Measurements from ENCODE around the gene INF2. TPM values are rescaled to one million over a fixed set of nuclear protein-coding genes. Genes with fewer than 3 reads are reported as not detected.
A peak's percentile ranks its signal among the peaks of the same experiment; 100 is the strongest.

Gene INF2
- total RNA-seq, 1 donor from 2014 or later: 7.8 TPM

DNA sequence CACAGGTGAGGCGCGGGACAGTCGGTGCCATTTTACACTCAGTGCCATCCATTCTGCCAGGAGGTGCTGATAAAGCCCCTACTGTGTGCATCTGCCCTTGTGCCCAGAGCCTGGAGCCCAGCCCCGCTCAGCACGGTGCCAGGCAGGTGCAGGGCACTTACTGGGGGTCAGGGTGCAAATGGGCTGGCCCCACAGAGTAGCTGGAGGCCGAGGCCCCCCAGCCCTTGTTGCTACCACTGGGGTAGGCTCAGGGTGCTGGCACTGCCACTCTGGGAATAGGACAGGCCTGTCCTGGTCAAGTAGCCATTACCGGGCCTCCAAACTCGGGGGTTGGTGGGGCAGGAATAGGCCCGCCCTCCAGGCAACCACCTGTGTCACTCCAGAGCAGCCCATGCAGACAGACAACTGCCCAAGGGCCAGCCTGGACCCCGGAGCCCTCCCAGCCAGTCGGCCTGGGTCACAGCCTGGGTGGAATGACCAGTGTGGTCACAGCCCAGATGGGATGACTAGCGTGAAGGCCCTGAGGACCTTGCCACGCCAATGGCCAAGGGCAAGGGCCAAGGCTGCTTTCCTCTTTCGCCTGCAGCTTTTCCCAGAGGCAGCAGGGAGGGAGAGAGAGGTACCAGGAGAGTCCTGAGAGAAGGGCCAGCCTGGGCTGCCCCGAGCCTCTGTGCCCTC is 3.0 kb downstream of the INF2 start:
- Histone ChIP-seq H3K27me3 (no peaks in the 10 kb centered on the region), H3K79me2 (ENCODE audit: low read depth) (peaks cover 26% of the 10 kb centered on the region), H3K9me3 (ENCODE audit: low read depth) (no peaks in the 10 kb centered on the region), H3K4me2 (no peak overlapping the region), H3K9ac (no peak overlapping the region), H4K20me1 (ENCODE audit: low read depth) (peaks cover 29% of the 10 kb centered on the region), H2AFZ (replicated peaks) (no peak overlapping the region), H3F3A (ENCODE audit: low read depth) (peaks cover 19% of the 10 kb centered on the region), H3K4me1 (peaks cover 47% of the 10 kb centered on the region), H3K4me3 (no peak overlapping the region), H3K36me3 (no peaks in the 10 kb centered on the region), H3K27ac (no peak overlapping the region)
- peaks cover 4% of the 10 kb centered on the region for H3K27me3 Mint-ChIP-seq (ENCODE audit: insufficient read depth, low read depth)
- H3K36me3 Mint-ChIP-seq: no peaks in the 10 kb centered on the region
- no peak for TF ChIP-seq EZH2phosphoT487 (IDR thresholded peaks at IDR 0.05)
- TF ChIP-seq CTCF (IDR thresholded peaks at IDR 0.05): no peak
- TF ChIP-seq EZH2 (IDR thresholded peaks at IDR 0.05): no peak
- no peaks in the 10 kb centered on the region for H3K9me3 Mint-ChIP-seq
- H3K27ac Mint-ChIP-seq: peak overlapping the region; percentile 37
- DNase-seq (ENCODE audit: low spot score): no peak
- H3K4me3 Mint-ChIP-seq: no peak overlapping the region
- peaks cover 15% of the 10 kb centered on the region for H3K4me1 Mint-ChIP-seq

GRCh38 chr14:104692939-104693315 is 3.5 kb downstream of the INF2 start:
- Histone ChIP-seq H3K36me3 (no peaks in the 10 kb centered on the region), H3K9me3 (ENCODE audit: low read depth) (no peaks in the 10 kb centered on the region), H3K9ac (no peak overlapping the region), H3K4me2 (no peak overlapping the region), H3K27ac (no peak overlapping the region), H2AFZ (replicated peaks) (no peak overlapping the region), H3F3A (ENCODE audit: low read depth) (peaks cover 14% of the 10 kb centered on the region), H3K79me2 (ENCODE audit: low read depth) (peaks cover 26% of the 10 kb centered on the region), H4K20me1 (ENCODE audit: low read depth) (peaks cover 30% of the 10 kb centered on the region), H3K4me1 (peaks cover 48% of the 10 kb centered on the region), H3K4me3 (no peak overlapping the region), H3K27me3 (no peaks in the 10 kb centered on the region)
- no peak overlapping the region for H3K4me3 Mint-ChIP-seq
- no peaks in the 10 kb centered on the region for H3K9me3 Mint-ChIP-seq
- no peaks in the 10 kb centered on the region for H3K36me3 Mint-ChIP-seq
- peak overlapping the region; percentile 37 for H3K27ac Mint-ChIP-seq
- TF ChIP-seq EZH2phosphoT487 (IDR thresholded peaks at IDR 0.05) (no peak), CTCF (IDR thresholded peaks at IDR 0.05) (no peak), EZH2 (IDR thresholded peaks at IDR 0.05) (no peak)
- no peak for DNase-seq (ENCODE audit: low spot score)
- H3K4me1 Mint-ChIP-seq: peaks cover 15% of the 10 kb centered on the region
- H3K27me3 Mint-ChIP-seq (ENCODE audit: insufficient read depth, low read depth): peaks cover 4% of the 10 kb centered on the region

GRCh38 chr14:104693482-104694431 is 4.3 kb downstream of the INF2 start:
- Histone ChIP-seq H3K36me3 (no peaks in the 10 kb centered on the region), H3F3A (ENCODE audit: low read depth) (peaks cover 5% of the 10 kb centered on the region), H2AFZ (replicated peaks) (no peak overlapping the region), H3K4me1 (peaks cover 42% of the 10 kb centered on the region), H3K79me2 (ENCODE audit: low read depth) (peaks cover 26% of the 10 kb centered on the region), H4K20me1 (ENCODE audit: low read depth) (peaks cover 32% of the 10 kb centered on the region), H3K9ac (no peak overlapping the region), H3K27ac (no peak overlapping the region), H3K27me3 (no peaks in the 10 kb centered on the region), H3K4me3 (no peak overlapping the region), H3K9me3 (ENCODE audit: low read depth) (no peaks in the 10 kb centered on the region), H3K4me2 (peak overlapping the region; percentile 42)
- TF ChIP-seq EZH2phosphoT487 (IDR thresholded peaks at IDR 0.05) (no peak), CTCF (IDR thresholded peaks at IDR 0.05) (no peak), EZH2 (IDR thresholded peaks at IDR 0.05) (no peak)
- Mint-ChIP-seq H3K36me3 (no peaks in the 10 kb centered on the region), H3K9me3 (no peaks in the 10 kb centered on the region), H3K4me1 (peaks cover 21% of the 10 kb centered on the region), H3K27ac (peak overlapping the region; percentile 21), H3K4me3 (no peak overlapping the region), H3K27me3 (ENCODE audit: insufficient read depth, low read depth) (peaks cover 4% of the 10 kb centered on the region)
- DNase-seq (ENCODE audit: low spot score): no peak

Data from neural progenitor cell (in vitro differentiated cells).